ENCODE results near the gene PDGFD.

The PDGFD gene

GRCh38 chr11:103958475-103959215 lies 205.3 kb downstream of the PDGFD start:
- DNase-seq (ENCODE audit: low read depth in 2 of 2), result no peak

- no peak for DNase-seq (ENCODE audit: low read depth in 2 of 2)
Observed at GRCh38 chr11:103953797-103954486, 210.0 kb downstream of the PDGFD start.

- DNase-seq (ENCODE audit: low read depth in 2 of 2), result no peak
Observed at GRCh38 chr11:103949781-103950180, 214.2 kb downstream of the PDGFD start.

- DNase-seq (ENCODE audit: low read depth in 2 of 2), result no peak
Observed at GRCh38 chr11:103948187-103948763, 215.7 kb downstream of the PDGFD start.

- DNase-seq (ENCODE audit: low read depth in 2 of 2), result no peak
Observed at GRCh38 chr11:103947546-103947919, 216.4 kb downstream of the PDGFD start.

- no peak for DNase-seq (ENCODE audit: low read depth in 2 of 2)
Observed at GRCh38 chr11:103946793-103947545, 217.0 kb downstream of the PDGFD start.

GRCh38 chr11:103944251-103944940 lies 219.6 kb downstream of the PDGFD start:
- no peak for DNase-seq (ENCODE audit: low read depth in 2 of 2)

- no peak for DNase-seq (ENCODE audit: low read depth in 2 of 2)
Observed at GRCh38 chr11:103942646-103943045, 221.3 kb downstream of the PDGFD start.

- DNase-seq (ENCODE audit: low read depth in 2 of 2), result no peak
Observed at GRCh38 chr11:103940551-103940950, 223.4 kb downstream of the PDGFD start.

- no peak for DNase-seq (ENCODE audit: low read depth in 2 of 2)
Observed at GRCh38 chr11:103939694-103940093, 224.3 kb downstream of the PDGFD start.

- DNase-seq (ENCODE audit: low read depth in 2 of 2), result no peak
Observed at GRCh38 chr11:103936059-103936458, 227.9 kb downstream of the PDGFD start.

GRCh38 chr11:103935219-103935618 lies 228.7 kb downstream of the PDGFD start:
- DNase-seq (ENCODE audit: low read depth in 2 of 2), result no peak

GRCh38 chr11:103929170-103929903 lies 234.6 kb downstream of the PDGFD start:
- no peak for DNase-seq (ENCODE audit: low read depth in 2 of 2)

- no peak for DNase-seq (ENCODE audit: low read depth in 2 of 2)
Observed at GRCh38 chr11:103928802-103929161, 235.2 kb downstream of the PDGFD start.

GRCh38 chr11:103928040-103928801 lies 235.7 kb downstream of the PDGFD start:
- DNase-seq (ENCODE audit: low read depth in 2 of 2), result no peak

GRCh38 chr11:103927535-103927934 lies 236.4 kb downstream of the PDGFD start:
- DNase-seq (ENCODE audit: low read depth in 2 of 2), result no peak

- DNase-seq (ENCODE audit: low read depth in 2 of 2), result no peak
Observed at GRCh38 chr11:103926990-103927389, 237.0 kb downstream of the PDGFD start.

GRCh38 chr11:103924166-103925013 lies 239.6 kb downstream of the PDGFD start:
- no peak for DNase-seq (ENCODE audit: low read depth in 2 of 2)

- DNase-seq (ENCODE audit: low read depth in 2 of 2), result no peak
Observed at GRCh38 chr11:103923451-103923931, 240.5 kb downstream of the PDGFD start.
